Naive thymus-derived CD8-positive, alpha-beta T cell (primary cell): Measurements from ENCODE around the gene SRRM4. TPM values are rescaled to one million over a fixed set of nuclear protein-coding genes. Genes with fewer than 3 reads are reported as not detected.

ENCODE experiments used
- ATAC-seq, 2 donors: fragments of 150-1000 bp; cut with Tn5 transposase in 1 of 2; sonication (Bioruptor Pico), chemical (Tn5 transposase) in 1 of 2; 1 replicate in 1 of 2; 2 replicates in 1 of 2; pipeline ENCODE4 v1.10.0; 2021; ENCODE audit warnings: mild to moderate bottlenecking in 2 of 2, moderate library complexity in 2 of 2
- POLR2A ChIA-PET: fragments of 350-600 bp; sonication (Branson Sonifier 250); formaldehyde crosslinking; loops from one replicate; lab custom pipeline; 2021; ENCODE audit warnings: antibody characterized with exemption; lab: Charles Lee
- DNase-seq, 10 donors: peaks; one replicate each; pipeline versions ENCODE4 v3.0.0 to v3.0.0-alpha.2; 2020 to 2022
- H3K27ac Mint-ChIP-seq, 10 donors: one replicate each; pipeline ENCODE4 v1.8.0; 2020 to 2022; ENCODE audit warnings: mild to moderate bottlenecking in 10 of 10, mixed read lengths in 10 of 10, moderate library complexity in 4 of 10, inconsistent platforms in 1 of 10
- H3K27me3 Mint-ChIP-seq, 5 donors: one replicate each; pipeline ENCODE4 v1.8.0; 2021 to 2022; ENCODE audit warnings: mixed read lengths in 5 of 5
- H3K36me3 Mint-ChIP-seq, 3 donors: one replicate each; pipeline ENCODE4 v1.8.0; 2020 to 2022; ENCODE audit warnings: mixed read lengths in 3 of 3, mild to moderate bottlenecking in 2 of 3, inconsistent platforms in 1 of 3
- H3K4me1 Mint-ChIP-seq, 4 donors: one replicate each; pipeline ENCODE4 v1.8.0; 2021 to 2022; ENCODE audit warnings: mixed read lengths in 4 of 4
- H3K4me3 Mint-ChIP-seq, 10 donors: one replicate each; pipeline ENCODE4 v1.8.0; 2020 to 2022; ENCODE audit warnings: mild to moderate bottlenecking in 10 of 10, mixed read lengths in 10 of 10, moderate library complexity in 6 of 10, inconsistent platforms in 1 of 10
- H3K9me3 Mint-ChIP-seq, 9 donors: one replicate each; pipeline ENCODE4 v1.8.0; 2020 to 2022; ENCODE audit warnings: mixed read lengths in 9 of 9, mild to moderate bottlenecking in 3 of 9, inconsistent platforms in 1 of 9, moderate library complexity in 1 of 9
- polyA plus RNA-seq, 3 donors: library from polyadenylated mRNA; unstranded; fragments of 300-500 nt; fragmentation: Illumina TruSeq; gene quantifications; one replicate each; pipeline ENCODE4 v1.2.3, GENCODE V29; 2021
- total RNA-seq, 8 experiments: library from RNA in 2 of 8; stranded (reverse) in 2 of 8; gene quantifications; one replicate each; pipeline ENCODE4 v1.2.3 and lab custom pipeline; 2021 to 2026

Gene SRRM4
- total and polyA plus RNA-seq, 5 experiments from 2014 or later: not detected

DNA sequence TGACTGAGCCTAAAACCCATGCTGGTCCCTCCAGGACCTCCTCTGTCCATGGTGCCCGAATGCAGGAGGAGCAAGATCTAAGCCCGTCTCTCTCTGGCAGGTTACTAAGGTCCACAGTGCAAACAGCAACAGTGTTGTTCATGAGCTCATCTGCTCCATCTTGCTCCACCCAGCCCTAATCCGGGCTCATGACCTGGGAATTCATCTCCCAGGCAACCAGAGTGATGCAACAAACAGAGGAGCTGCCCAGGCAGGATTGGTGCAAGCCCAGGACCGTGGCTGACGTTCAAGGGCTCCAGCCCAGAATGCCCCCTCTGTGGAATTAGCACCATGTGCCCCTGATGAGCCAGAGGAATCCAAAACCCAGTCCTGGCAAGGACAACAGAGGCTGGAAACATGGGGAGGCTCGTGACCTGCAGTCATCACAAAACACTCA lies 227.3 kb downstream of the SRRM4 start:
- POLR2A ChIA-PET: no interaction called here
- no peak for ATAC-seq
- no peaks in the 10 kb centered on the region for H3K36me3 Mint-ChIP-seq
- H3K4me1 Mint-ChIP-seq: no peaks in the 10 kb centered on the region
- H3K4me3 Mint-ChIP-seq: no peak overlapping the region
- peaks cover 0 to 17% (median 3%) of the 10 kb centered on the region in 5 donors for H3K27me3 Mint-ChIP-seq
- H3K9me3 Mint-ChIP-seq: peaks cover 0 to 4% (median 0%) of the 10 kb centered on the region in 9 donors
- no peak overlapping the region for H3K27ac Mint-ChIP-seq
- DNase-seq: no peak

- POLR2A ChIA-PET: no interaction called here
- Mint-ChIP-seq H3K4me3 (no peak overlapping the region), H3K27me3 (peaks cover 0 to 12% (median 3%) of the 10 kb centered on the region in 5 donors), H3K9me3 (peaks cover 0 to 4% (median 0%) of the 10 kb centered on the region in 9 donors), H3K4me1 (no peaks in the 10 kb centered on the region), H3K27ac (no peak overlapping the region), H3K36me3 (no peaks in the 10 kb centered on the region)
- ATAC-seq (no peak), DNase-seq (no peak)
Measured at GRCh38 chr12:119211884-119212283, 230.5 kb downstream of the SRRM4 start.

Other genes with a start within 250 kb of the SRRM4 start
- gene HSPB8, start 197.4 kb downstream of the SRRM4 start, total RNA-seq: not detected
- not detected for gene HSPB8, start 197.4 kb downstream of the SRRM4 start, polyA plus RNA-seq